ENCODE results near the gene HAUS7. TPM values are rescaled to one million over a fixed set of nuclear protein-coding genes. Genes with fewer than 3 reads are reported as not detected.

HAUS7 gene
- polyA plus RNA-seq, 3 donors, result 25.3 to 33.3 (median 32.3) TPM

DNA sequence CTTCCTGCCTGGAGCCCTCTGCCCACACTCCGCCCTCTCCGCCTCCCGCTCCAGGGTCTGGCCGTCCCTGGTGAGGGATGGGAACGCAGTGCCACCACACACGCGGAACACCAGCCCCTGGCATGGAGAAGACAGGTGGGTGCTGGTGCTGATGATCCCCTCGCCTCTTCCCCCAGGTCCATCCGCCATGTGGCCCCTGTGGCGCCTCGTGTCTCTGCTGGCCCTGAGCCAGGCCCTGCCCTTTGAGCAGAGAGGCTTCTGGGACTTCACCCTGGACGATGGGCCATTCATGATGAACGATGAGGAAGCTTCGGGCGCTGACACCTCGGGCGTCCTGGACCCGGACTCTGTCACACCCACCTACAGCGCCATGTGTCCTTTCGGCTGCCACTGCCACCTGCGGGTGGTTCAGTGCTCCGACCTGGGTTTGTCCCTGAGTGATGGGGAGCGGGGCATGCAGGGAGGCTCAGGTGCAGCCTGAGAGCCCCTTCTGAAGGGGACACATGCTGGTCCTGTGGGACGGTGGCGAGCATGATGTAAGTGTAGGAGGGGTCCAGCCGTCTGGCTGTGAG, 34.2 kb upstream of the HAUS7 start:
- DNase-seq (ENCODE audit: extremely low read depth in 1 of 11, low read depth in 9 of 11, low spot score in 4 of 11), result no peak

DNA sequence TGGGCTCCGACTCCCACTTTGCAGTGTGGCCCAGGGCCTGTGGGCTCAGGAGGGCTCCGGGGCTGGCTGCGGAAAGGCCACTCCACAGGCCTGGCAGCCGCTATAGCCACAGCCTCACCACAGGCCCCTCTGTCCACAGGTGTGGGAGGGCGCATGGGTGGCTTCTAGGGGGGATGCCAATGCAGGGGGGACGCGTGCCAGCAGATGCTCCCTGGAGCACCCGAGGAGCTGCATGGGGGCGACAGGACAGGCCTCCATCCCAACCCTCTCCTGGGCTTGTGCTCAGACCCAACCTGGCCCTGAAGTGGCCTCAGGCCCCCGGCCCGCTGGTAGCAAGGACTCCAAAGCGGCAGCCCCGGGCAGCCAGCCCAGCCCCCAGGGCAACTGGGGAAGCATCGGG, 32.4 kb upstream of the HAUS7 start:
- DNase-seq (ENCODE audit: extremely low read depth in 1 of 11, low read depth in 9 of 11, low spot score in 4 of 11), result no peak

DNA sequence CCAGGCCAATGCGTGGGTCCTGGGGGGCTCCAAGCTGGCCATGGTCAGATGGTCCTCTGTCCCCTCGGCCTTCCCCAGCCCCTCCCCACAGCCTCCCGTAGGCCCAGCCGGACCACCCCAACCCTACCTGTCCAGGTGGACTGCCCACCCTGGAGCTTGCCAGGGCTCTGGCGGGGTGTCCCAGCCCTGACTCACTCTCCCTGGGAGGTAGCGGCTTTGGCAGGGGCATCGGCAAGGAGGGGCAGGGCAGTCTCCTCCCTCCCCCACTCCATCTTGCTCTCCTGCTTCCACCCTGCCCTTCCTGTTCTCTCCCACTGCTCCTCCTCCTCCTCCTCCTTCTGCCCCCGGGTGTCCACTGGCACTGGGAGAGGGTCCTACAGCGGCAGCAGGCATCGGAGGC, 31.8 kb upstream of the HAUS7 start:
- no peak for DNase-seq (ENCODE audit: extremely low read depth in 1 of 11, low read depth in 9 of 11, low spot score in 4 of 11)

DNA sequence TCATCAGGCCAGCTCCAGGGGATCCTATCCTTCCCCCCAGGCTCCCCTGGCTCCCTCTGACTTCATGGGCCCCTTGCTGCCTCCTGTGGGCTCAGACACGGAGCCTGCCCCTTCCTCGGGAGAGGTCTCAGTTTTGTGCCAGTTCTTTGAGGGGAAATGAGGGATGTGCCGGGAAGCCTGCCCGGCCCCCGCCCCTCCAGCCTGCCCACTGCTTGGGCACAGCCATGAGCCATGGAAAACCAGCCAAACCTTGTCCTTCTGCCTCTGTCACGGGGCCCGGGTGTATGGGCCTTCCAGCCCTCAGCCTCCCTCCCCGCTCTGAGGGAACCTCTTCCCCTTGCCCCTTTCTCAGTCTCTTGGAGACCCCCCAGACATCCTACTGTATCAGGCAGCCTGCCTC, 31.2 kb upstream of the HAUS7 start:
- DNase-seq (ENCODE audit: extremely low read depth in 1 of 11, low read depth in 9 of 11, low spot score in 4 of 11), result no peak

DNA sequence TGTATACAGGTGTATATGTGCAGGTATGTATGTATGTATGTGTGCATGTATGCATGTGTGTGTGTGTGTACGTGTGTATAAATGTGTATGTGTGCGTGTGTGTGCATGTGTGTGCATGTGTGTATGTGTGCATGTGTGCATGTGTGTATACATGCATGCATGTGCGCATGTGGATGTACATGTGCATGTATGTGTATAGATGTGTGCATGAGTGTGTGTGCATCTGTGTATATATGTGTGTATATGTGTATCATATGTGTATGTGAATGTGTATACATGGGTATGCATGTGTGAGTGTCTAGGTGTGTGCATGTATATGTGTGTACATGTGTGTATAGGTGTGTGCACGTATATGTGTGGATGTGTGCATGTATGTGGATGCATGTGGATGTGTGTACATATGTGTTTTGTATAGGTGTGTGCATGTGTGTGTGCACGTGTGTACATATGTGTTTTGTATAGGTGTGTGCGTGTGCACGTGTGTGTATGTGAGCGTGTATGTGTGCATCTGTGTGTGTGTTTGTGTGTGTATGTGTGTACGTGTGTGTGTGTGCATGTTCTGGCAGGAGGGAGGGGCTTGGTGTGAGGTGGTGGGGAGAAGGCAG, 30.4 kb upstream of the HAUS7 start:
- no peak for DNase-seq (ENCODE audit: extremely low read depth in 1 of 11, low read depth in 9 of 11, low spot score in 4 of 11)

DNA sequence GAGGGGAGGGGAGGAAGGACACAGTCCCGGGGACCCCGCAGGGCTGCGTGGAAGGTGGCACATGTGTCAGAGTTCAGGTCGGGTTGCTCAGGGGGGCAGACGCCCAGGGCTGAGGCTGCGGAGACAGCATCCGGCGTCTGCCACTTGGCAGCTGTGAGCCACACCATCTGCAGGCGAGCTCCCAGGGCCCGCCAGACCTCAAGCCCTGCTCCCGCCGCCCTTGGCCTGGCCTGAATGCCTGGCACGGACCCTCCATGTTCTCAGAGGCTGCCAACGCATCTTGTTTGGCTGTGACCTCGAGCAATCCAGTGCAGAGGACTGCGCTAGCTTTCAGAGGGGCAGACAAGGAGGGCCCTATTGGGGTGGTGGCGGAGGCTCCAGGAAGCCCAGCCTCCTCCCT, 29.5 kb upstream of the HAUS7 start:
- DNase-seq (ENCODE audit: extremely low read depth in 1 of 11, low read depth in 9 of 11, low spot score in 4 of 11), result no peak

DNA sequence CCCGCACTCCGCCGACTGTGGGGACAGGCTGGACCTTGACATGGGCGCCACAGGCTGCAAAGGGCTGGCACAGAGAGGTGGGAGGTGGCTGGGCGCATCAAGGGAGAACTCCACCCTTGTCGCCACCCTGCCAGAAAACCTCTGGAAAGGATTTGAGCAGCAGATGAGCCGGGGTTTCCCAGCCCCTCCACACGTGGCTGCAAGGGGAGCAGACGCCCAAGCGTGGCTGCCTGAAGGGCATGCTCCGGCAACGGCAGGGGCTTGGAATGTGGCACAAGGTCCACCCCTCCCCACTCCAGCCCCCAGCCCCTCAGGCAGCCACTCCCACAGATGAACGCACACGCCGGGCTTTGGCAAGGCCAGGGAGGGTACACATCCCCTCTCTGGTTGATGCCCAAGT, 29.0 kb upstream of the HAUS7 start:
- no peak for DNase-seq (ENCODE audit: extremely low read depth in 1 of 11, low read depth in 9 of 11, low spot score in 4 of 11)

DNA sequence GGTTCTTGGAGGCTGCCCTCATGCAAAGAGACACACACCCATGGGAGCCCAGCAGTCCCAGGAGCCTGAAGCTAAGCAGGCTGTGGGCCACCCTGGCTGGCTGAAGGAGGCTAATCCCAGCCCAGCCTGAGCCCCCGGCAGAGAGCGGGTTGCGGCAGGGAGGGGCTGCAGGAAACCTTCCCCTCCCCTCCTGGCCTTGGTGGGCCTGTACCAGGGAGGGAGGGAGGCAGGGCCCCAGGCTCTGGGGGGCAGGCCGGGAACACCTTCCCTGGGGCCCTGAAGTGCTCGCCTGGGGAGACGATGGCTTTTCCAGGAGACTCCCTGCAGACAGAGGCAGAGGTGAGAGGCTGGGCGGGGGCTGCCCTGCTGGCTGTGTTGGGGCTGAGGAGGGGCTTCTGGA, 28.1 kb upstream of the HAUS7 start:
- no peak for DNase-seq (ENCODE audit: extremely low read depth in 1 of 11, low read depth in 9 of 11, low spot score in 4 of 11)

DNA sequence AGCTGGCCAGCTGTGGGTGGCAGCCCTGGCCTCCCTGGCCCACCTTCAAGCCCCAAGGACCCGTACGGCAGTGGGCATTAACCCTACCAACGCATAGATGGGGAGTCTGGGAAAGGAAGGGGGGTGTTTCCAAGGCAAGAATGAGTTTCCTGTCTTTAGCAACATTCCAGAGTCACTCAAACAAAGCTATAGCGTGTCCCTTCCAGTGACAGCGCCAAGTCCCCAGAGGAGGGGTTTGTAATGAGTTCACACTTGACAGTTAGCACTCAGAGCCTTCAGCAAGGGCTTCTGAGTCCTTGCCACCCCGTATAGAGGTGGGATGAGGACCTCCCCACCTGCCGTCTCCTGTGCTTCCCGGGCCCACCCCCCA, 26.2 kb upstream of the HAUS7 start:
- DNase-seq (ENCODE audit: extremely low read depth in 1 of 11, low read depth in 9 of 11, low spot score in 4 of 11), result no peak

DNA sequence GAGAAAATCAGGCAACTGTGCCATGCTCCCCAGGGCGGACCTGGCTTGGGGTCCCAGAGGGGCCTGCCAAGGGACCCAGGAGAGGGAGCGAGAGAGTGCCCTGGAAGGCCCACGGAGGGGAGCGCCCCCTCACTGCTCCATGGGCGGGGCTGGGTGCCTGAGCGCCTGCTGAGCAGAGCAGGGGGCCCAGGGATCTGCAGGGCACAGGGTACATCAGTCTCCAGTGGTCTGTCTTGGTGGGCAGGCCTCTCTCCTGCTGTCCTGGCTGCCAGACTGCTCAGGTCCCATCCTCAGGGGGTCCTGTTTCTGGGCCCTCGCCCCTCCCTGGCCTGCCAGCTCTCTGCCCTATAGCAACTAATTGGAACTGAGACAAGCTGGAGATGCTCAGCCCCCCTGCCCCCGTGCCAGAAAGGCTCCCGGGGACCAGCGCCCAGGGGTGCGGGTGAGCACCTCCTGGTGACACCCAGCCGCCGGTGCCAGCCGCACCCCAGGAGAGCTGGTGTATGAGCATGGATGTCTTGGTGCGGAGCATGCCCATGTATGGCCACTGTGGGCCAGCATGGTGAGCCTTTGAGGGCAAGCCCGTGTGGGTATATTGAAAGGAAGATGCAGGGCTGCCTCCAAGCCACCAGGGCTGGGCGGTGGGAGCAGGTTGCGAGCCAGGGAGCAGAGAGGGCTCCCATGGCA, 25.7 kb upstream of the HAUS7 start:
- DNase-seq (ENCODE audit: extremely low read depth in 1 of 11, low read depth in 9 of 11, low spot score in 4 of 11), result no peak

DNA sequence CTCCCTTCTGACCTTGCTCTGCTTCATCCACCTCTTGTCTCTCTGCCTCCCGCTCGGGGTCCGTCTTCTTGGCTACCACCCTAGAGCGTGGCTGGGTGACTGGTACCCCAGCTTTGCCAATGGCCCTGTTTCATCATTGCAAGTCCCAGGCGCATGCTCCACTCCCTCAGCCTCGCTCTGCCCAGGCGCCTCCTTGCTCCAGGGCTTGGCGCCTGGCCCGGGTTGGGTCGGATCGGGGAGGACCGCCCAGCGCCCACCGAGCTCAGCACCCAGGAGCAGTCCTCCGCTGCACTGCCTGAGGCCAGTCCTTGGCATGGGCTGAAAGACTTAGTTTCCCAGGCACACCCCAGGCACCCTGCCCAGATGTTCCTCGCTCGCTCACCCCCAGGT, 25.0 kb upstream of the HAUS7 start:
- no peak for DNase-seq (ENCODE audit: extremely low read depth in 1 of 11, low read depth in 9 of 11, low spot score in 4 of 11)

DNA sequence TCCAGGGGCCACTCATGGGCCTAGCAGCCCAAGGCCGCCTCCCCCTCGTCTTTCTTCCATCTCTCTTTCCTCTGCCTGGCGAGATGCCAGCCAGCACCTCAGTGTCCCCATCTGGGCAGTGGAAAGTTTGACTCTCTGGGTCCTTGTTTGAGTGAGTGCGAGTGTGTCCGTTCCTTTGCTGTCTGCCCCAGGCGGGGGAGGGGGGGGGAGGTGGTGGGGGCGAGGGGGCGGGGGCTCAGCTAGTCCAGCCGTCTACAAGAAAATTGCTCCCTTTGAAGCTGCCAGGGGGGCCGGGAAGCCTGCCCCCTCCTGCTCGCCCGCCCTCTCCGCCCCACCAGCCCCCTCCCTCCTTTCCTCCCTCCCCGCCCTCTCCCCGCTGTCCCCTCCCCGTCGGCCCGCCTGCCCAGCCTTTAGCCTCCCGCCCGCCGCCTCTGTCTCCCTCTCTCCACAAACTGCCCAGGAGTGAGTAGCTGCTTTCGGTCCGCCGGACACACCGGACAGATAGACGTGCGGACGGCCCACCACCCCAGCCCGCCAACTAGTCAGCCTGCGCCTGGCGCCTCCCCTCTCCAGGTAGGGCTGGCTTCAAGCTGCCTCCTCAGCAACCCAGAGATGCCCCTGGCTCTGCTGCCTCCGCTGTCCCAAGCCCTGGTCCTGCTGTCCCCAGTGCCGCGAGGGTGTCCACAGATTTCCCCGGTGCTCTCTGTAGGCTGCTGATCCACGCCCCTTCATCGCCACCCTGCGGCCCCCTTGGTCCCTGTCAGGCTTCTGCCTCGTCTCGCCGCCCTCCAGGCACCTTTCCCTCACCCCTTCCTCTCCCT, 24.4 kb upstream of the HAUS7 start, which contains the start of gene BGN:
Gene BGN (plus strand): TSS at position 440 of the 821 bp plus-strand sequence. CDS start 9,652 bp downstream, outside the sequence.
- no peak for DNase-seq (ENCODE audit: extremely low read depth in 1 of 11, low read depth in 9 of 11, low spot score in 4 of 11)

DNA sequence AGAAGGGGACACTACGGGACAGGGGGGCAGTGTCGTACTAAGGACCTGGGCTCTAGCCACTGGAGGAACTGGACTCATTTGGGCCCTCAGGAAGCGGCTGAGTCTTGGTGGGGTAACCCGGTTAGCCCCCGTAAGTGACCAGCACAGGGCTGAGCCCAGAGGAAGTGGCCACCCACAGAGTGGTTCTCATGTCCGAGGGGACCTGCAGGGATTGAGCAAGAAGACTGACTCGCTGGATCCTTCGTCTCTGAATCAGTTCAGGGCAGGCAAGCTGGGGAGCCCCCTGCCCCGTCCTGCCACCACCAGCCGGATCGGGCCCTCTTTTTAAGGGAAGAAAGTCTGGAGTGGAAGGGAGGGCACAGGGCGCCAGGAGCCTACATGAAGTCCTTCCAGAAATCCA, 23.7 kb upstream of the HAUS7 start:
- no peak for DNase-seq (ENCODE audit: extremely low read depth in 1 of 11, low read depth in 9 of 11, low spot score in 4 of 11)

DNA sequence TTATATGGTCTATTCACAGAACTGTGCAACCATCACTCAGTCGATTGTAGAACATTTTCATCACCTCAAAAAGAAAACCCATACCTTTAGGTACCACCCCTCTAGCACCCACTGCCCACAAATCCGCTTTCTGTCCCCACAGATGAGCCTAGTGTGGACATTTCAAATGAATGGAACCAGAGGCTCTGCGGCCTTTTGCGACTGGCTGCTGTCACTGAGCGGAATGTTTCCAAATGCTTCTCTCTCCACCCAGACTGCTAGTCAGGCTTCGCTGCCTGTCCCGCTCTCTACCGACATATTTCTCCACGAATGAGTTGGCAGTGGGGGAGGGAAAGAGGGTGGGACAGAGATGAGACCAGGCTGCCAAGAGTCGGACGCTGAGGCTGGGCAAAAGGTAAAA, 22.7 kb upstream of the HAUS7 start:
- DNase-seq (ENCODE audit: extremely low read depth in 1 of 11, low read depth in 9 of 11, low spot score in 4 of 11), result no peak

DNA sequence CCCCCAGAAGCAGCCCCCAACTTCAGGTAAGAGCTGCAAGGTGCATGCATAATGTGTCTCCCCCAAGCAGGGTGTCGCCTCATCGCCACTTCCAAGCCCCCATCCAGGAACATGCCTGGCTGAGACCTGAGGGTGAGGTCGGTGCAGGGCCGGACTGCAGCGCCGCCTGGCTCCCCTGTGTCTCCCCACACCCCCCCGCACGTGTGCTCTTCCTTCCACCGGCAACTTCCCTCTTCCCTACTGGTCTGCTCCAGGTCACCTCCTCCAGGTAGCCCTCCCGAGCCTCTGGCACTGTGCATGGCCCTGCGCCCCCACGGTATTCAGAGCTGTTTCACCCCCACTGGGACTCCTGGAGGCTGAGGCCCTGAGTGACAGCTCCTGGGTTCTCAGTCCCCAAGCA, 22.2 kb upstream of the HAUS7 start:
- no peak for DNase-seq (ENCODE audit: extremely low read depth in 1 of 11, low read depth in 9 of 11, low spot score in 4 of 11)

DNA sequence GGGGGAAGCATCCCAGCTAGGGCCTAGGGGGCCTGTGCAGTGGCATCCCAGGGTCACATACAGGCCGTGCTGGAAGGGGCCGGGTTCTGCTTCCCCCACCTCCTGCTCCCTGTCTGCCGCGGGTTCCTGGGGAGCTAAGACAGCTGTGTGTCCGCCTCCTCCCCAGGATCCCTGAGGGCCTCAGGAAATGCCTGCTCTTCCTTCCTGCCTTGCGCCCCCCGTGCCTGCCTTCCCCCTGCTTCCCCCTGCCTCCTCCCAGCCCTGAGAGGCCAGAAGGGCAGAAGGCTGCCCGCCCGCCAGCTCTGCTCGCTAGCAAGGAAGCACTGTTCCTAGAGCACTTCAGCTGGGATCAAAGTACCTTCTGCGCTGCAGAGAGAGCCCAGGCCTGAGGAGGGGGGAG, 21.5 kb upstream of the HAUS7 start:
- no peak for DNase-seq (ENCODE audit: extremely low read depth in 1 of 11, low read depth in 9 of 11, low spot score in 4 of 11)

DNA sequence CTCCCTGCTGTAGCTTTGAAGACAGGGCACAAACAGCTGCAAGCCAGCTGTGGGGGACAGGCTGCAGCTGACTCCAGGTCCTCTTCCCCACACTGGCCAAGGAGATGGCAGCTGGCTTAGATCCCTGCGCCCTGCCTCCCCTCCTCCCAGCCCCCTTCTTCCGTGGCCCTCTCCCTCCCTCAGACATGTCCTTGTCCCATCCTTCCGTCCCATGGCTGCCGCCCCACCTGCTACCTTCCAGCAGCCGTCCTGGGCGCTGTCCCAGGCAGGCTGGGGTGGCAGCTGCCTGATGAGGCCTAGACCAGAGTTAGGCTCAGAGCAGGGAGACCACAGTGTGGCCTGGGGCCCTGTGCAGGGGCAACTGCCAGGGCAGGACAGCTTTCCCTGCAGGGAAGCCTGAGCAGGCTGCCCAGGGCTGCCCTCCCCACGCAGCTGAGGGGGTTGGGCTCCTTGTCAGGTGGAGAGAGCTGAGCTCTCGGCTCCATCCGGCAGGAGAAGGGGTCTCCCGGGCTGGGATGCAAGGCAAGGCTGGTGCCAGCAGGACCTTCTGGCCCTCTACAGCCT, 21.1 kb upstream of the HAUS7 start:
- no peak for DNase-seq (ENCODE audit: extremely low read depth in 1 of 11, low read depth in 9 of 11, low spot score in 4 of 11)

DNA sequence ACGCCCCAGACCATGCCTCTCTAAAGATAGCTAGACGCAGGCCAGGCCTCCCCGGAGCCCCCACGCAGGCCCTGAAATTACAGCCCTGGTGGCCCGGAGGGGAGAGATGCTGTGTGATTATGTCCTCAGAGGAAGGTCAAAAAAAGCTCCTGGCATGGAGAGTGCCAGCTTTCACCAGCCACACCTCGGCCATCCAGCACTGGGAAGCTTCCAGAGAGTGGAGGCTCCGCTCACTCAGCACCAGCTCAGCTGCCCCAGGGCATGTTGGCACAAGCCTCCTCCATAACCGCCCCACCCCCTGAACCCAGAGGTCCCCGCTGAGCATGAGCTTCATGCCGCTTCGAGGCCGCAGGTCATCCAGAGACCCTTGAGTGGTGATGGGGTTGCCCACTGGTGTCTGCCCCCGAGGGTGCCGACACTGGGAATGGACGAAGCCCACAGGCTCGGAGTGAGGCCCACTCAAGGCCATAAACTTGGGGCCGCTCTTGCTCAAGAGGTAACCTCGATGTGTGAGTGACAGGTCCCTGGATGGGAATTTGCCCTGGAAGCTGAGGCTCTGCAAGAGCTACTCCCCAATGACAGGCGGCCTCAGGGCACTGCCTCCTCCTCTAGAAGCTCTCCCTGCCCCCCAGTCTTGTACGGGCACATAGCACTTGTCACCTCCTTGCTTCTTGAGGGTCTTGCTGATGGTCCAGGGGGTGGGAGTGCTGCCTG, 20.0 kb upstream of the HAUS7 start:
- DNase-seq (ENCODE audit: extremely low read depth in 1 of 11, low read depth in 9 of 11, low spot score in 4 of 11), result no peak

DNA sequence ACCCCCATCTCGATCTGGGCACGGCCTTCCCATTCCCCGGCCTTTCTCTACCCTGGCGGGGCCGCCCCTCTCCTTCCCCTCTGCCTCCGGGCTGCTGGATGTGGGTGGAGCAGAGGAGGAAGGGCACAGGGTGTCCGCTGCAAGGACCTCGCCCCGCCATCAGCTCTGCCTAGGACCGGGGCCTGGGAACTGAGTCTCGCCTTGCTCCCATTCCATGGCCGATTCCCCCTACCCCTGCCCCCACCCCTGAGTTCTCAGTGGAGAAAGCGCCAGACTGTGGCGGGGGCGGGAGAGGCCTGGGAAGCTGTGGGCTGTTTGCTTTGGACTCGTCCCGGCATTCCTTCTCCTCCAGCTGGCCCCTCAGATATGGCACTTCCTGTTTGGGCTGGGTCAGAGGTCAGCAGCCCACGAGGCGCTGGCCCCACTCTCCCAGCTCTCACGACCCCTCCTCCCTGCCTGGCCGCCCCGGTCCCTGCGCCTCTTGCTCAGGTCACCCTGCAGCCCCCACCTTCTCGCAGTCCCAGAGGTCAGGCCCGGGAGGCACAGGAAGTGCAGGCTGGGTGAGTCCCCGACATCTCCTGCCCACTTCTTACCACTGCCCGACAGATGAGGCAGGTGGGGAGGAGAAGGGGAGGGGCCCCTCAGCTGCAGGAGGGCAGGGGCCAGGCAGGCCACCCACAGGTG, 18.0 kb upstream of the HAUS7 start:
- no peak for DNase-seq (ENCODE audit: extremely low read depth in 1 of 11, low read depth in 9 of 11, low spot score in 4 of 11)

Measured in renal cortex interstitium (tissue), 11 donors.